Choroid plexus epithelial cell (primary cell): ENCODE measurements around the gene DNAH8.

Experiments used
- DNase-seq: peaks from one replicate; pipeline ENCODE4 v3.0.0-alpha.2; 2010; ENCODE audit warnings: low read depth
- H3K4me3 ChIP-seq: 2 replicates; pipeline ENCODE4 v1.5.1; 2011; ENCODE audit warnings: low read depth, mild to moderate bottlenecking, control low read depth, low read length, moderate library complexity
- TF ChIP-seq, protein P1 (sequence below): conservative IDR thresholded peaks from 2 replicates; pipeline ENCODE4 v1.5.1; 2011; ENCODE audit warnings: low read depth, mild to moderate bottlenecking, control low read depth, inconsistent platforms, low read length, moderate library complexity

The DNAH8 gene

DNA sequence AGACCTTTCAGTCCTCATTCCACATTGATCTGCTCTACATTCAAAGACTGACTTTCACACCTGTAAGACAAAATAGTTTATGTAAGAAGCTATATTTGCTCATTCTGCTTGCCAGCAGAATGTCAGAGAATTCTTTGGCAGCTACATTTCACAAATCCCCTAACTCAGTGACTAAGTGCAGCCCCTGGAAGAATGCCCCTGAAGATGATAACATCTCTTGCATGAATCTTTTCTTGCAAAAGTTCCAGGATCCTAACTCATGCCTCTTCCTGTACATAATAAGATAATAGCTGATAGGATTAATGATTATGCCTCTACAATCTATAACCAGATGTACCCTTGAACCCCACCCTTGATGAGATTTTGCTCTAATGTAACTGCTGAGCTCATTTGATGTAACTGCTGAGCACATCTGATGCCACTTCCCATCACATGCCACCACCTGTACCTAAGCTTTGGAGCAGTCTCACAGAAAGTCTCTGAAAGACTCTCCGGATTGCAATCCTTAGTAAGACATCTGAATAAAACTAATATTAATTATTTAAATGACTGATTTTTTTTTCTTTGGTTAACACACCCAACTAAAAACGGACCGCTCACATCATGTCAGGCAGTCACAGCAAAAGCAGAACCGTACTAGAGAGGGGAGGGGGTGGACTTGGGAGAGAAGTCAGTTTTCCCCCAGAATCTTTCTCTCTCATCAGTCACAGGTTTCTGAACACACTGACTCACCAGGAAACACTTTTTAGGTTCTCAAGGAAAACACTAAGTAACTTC, 684 bp upstream of the DNAH8 start:
- TF ChIP-seq, protein P1, sequence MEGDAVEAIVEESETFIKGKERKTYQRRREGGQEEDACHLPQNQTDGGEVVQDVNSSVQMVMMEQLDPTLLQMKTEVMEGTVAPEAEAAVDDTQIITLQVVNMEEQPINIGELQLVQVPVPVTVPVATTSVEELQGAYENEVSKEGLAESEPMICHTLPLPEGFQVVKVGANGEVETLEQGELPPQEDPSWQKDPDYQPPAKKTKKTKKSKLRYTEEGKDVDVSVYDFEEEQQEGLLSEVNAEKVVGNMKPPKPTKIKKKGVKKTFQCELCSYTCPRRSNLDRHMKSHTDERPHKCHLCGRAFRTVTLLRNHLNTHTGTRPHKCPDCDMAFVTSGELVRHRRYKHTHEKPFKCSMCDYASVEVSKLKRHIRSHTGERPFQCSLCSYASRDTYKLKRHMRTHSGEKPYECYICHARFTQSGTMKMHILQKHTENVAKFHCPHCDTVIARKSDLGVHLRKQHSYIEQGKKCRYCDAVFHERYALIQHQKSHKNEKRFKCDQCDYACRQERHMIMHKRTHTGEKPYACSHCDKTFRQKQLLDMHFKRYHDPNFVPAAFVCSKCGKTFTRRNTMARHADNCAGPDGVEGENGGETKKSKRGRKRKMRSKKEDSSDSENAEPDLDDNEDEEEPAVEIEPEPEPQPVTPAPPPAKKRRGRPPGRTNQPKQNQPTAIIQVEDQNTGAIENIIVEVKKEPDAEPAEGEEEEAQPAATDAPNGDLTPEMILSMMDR: no peak
- no peak for DNase-seq
- H3K4me3 ChIP-seq: peak overlapping the region; percentile 55

DNA sequence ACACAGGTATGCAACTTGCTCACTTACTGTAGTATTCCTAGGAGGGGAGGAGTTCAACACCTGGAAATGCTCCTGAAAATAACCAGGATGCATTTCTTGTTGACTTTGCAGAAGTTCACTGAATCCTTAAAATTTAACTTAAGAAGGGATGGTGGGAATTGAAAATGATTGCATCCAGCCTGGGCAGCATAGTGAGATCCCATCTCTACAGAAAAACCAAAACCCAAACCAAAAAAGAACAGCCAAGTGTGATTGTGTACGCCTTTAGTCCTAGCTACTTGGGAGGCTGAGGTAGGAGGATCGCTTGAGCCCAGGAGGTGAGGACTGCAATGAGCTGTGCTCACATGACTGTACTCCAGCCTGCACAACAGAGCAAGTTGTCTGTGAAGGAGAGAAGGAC, 1.7 kb downstream of the DNAH8 start:
- TF ChIP-seq, protein P1: no peak
- no peak for DNase-seq
- no peak overlapping the region for H3K4me3 ChIP-seq

DNA sequence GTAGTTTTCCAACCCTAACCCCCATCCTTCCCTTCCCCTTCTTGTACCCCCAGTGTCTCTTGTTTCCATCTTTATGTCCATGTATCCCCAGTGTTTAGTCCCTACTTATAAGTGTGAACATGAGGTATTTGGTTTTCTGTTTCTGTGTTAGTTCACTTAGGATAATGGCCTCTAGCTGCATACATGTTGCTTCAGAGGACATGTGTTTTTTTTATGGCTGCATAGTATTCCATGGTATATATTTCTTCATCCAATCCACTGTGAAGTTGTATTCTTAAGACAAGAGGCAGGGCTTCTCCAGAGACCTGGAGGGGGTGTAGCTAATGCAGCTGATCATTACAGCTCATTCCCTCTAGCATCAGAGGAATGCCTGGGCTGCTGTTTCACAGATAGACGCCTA, 4.2 kb downstream of the DNAH8 start:
- TF ChIP-seq, protein P1: no peak
- H3K4me3 ChIP-seq: no peak overlapping the region
- no peak for DNase-seq

DNA sequence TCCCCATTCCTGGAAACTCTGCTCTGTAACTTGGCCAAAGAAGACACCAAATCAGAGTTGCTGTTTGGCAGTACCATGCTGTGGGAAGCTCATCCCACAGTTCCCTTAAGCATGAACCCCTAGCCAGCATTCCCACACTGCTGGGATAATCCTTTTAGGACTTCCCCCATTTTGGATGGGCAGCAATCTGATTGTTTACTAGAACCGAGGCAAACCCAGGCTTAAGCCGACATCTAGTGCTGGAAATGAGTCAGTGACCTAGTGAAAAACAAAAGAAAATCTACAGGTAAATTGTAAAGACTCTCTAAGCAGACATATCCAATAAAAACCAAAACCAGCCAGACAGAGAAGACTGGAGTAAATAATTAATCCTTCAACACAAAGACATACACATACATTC, 5.2 kb downstream of the DNAH8 start:
- H3K4me3 ChIP-seq: no peak overlapping the region
- peak; percentile 53 for DNase-seq
- TF ChIP-seq, protein P1: peak; percentile 38

DNA sequence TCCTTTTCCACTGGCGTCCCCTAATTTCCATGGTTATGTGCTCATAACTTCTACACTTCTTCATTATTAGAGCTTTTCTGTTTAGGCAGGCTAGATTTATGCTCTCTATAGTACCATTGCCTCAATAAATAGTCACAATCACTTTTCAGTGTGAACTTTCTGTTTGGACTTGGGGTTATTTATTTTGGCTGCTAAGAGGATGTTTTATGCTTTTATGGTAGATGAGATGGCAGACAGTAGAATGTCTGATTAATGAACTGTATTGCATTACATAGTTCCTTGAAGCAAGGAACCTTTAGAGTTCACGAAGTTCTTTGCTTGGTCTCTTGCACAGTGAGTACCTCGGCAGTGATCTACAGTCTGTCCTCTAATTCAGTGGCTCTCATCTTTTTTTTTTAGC, 6.9 kb downstream of the DNAH8 start:
- TF ChIP-seq, protein P1: no peak
- no peak overlapping the region for H3K4me3 ChIP-seq
- no peak for DNase-seq

DNA sequence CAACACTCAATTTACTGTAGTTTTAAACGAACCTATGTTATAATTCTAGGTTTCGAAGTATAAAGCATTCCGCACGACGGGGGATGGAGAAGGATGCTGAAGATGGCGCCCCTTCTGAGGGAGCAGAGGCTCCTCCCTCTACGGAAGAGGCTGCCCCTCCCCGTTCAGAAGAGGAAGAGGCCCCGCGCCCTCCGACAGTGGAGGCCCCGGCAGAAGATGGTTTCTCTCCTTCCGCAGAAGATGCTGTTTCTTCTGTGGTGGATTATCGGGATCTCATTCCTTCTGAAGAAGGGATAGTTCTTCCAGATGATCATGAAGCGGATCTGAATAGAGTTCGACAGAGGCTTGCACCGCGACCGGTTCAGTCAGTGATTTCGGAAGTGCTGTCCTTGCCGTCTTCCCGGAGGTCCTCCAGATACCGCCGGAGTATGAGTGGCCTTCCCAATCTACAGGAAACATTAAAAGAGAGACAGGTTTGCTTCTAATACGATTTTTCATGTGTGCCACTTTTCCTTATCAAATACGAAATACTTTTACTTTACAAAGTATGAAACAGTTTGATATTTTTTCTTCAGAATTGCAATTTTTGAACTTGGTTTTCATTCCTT, 7.7 kb downstream of the DNAH8 start:
- TF ChIP-seq, protein P1: no peak
- DNase-seq: no peak
- no peak overlapping the region for H3K4me3 ChIP-seq

DNA sequence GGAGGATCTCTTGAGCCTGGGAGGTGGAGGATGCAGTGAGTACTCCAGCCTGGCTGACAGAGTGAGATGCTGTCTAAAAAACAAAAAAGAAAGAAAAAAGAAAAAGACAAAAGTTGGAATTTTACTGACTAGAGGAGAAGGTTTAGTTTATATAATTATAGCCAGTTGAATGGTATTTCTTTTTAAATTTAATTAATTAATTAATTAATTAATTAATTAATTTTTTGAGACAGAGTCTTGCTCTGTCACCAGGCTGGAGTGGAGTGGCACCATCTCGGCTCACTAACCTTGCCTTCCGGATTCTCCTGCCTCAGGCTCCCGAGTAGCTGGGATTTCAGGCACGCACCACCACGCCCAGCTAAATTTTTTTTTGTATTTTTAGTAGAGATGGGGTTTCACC, 8.7 kb downstream of the DNAH8 start:
- no peak for DNase-seq
- H3K4me3 ChIP-seq: no peak overlapping the region
- TF ChIP-seq, protein P1: no peak
